ENCODE measurements around the gene ICE1.

DNA sequence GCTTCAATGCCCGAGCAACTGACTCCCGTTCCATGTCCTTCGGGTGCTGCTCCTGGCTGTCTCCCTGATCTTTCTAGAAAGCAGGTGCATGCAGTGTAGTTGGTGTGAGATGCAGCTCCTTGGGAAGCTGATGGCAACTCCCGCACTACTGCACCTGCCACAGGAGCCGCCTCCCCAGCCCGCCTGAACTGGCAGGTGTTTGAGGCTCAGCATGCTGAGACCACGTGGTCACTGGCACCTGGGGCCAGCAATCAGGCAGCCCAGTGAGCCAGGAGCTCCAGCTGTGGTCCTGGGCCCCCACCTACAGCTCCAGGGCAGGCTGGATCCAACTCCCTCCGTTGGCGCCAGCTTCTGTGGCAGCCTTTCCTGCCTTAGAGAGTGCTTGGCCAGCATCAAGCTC lies 111.5 kb downstream of the ICE1 start:
- TF ChIP-seq, protein P1, sequence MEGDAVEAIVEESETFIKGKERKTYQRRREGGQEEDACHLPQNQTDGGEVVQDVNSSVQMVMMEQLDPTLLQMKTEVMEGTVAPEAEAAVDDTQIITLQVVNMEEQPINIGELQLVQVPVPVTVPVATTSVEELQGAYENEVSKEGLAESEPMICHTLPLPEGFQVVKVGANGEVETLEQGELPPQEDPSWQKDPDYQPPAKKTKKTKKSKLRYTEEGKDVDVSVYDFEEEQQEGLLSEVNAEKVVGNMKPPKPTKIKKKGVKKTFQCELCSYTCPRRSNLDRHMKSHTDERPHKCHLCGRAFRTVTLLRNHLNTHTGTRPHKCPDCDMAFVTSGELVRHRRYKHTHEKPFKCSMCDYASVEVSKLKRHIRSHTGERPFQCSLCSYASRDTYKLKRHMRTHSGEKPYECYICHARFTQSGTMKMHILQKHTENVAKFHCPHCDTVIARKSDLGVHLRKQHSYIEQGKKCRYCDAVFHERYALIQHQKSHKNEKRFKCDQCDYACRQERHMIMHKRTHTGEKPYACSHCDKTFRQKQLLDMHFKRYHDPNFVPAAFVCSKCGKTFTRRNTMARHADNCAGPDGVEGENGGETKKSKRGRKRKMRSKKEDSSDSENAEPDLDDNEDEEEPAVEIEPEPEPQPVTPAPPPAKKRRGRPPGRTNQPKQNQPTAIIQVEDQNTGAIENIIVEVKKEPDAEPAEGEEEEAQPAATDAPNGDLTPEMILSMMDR (IDR thresholded peaks at IDR 0.05): no peak
- no peak for TF ChIP-seq POLR2A (IDR thresholded peaks at IDR 0.05)
